Erythroblast (primary cell): ENCODE measurements around the gene JPH4.

ENCODE experiments used
- GATA1 ChIP-seq: IDR thresholded peaks from 2 replicates; pipeline ENCODE4 v1.6.1; 2011; ENCODE audit warnings: low read depth, mild to moderate bottlenecking, control low read depth, low read length, moderate library complexity
- POLR2A ChIP-seq: IDR thresholded peaks from 2 replicates; pipeline ENCODE4 v1.6.1; 2011; ENCODE audit warnings: mild to moderate bottlenecking, low read length

- TF ChIP-seq POLR2A (no peak), GATA1 (no peak)
These were observed 22.2 kb upstream of the JPH4 start for GRCh38 chr14:23600806-23601205.
